ENCODE measurements around the gene PIM2.

- TF ChIP-seq EP300 (IDR thresholded peaks at IDR 0.05), result no peak
- peak in 1 of 4 experiments; percentile 12 for TF ChIP-seq CTCF (IDR thresholded peaks at IDR 0.05)
Measured at GRCh38 chrX:48897157-48897624, 21.6 kb downstream of the PIM2 start.

All from gastroesophageal sphincter (tissue), 3 donors.